ENCODE results near the gene PTPN23. TPM values are rescaled to one million over a fixed set of nuclear protein-coding genes. Genes with fewer than 3 reads are reported as not detected.
A peak's percentile ranks its signal among the peaks of the same experiment; 100 is the strongest.

The PTPN23 gene
- total and polyA plus RNA-seq, 9 of the 15 experiments (the other 6 are each of a cell fraction or from before 2014, with no cell fraction given) = 0.41 to 58.7 (median 7.2) TPM

GRCh38 chr3:47441796-47442551 is 61.2 kb downstream of the PTPN23 start (continued):
- TF ChIP-seq MLLT1 (IDR thresholded peaks at IDR 0.05) = no peak
- TF ChIP-seq MAFK (IDR thresholded peaks at IDR 0.05; ENCODE audit: low read length) = peak; percentile 46; the same call in 1 of the 2 replicates
- TF ChIP-seq ZNF23 (CRISPR knock-in tag; IDR thresholded peaks at IDR 0.05) = no peak

DNA sequence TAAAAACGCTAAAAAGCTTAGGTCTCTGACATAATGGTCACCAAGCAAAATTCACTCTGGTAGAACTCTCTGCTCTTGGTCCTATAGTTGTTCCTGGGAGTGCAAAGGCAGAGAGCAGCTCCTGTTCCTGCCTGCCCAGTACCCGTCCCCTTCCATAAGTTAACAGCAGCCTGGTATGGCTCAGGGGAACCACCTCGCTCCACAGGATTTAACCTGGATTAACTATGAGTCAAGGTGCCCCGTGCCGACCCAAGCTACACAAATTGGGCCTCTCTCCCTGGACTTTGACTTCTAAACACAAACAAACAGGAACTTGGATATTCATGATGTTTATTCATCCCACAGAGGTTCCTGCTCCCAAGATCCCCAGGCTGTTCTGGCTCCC is 62.8 kb downstream of the PTPN23 start:
- no peaks in the 10 kb centered on the region; the same call in 1 of the 2 replicates for H4K20me1 ChIP-seq (replicated peaks; ENCODE audit: control insufficient read depth, insufficient read depth, low read length)
- no peak overlapping the region for H2AFZ ChIP-seq (ENCODE audit: low read depth, low read length)
- no peaks in the 10 kb centered on the region for H3K27me3 ChIP-seq (ENCODE audit: control insufficient read depth in 2 of 2, insufficient read depth in 2 of 2, low read length in 2 of 2)
- POLR2A ChIA-PET = interaction anchor here (1.0 to 1.2 kb wide), 3 partner anchors 31 to 338 kb away, joined by 3 read pairs; partner anchors contain the start of gene SMARCC1
- no TSS peak for BruUV-seq (replicated peaks)
- H3K9me3 ChIP-seq (replicated peaks; ENCODE audit: control insufficient read depth, insufficient read depth, low read depth, low read length) = no peaks in the 10 kb centered on the region
- ATAC-seq (no peak), DNase-seq (ENCODE audit: extremely low read depth in 1 of 4, low spot score in 3 of 4) (peak in 1 of 4 experiments; percentile 4), FAIRE-seq (no peak)
- H3K4me1 ChIP-seq (replicated peaks in 1 of 2; ENCODE audit: control insufficient read depth in 2 of 2, insufficient read depth in 2 of 2, low read length in 2 of 2) = no peaks in the 10 kb centered on the region; a peak in 1 of 5 replicates
- H3K79me2 ChIP-seq (ENCODE audit: control insufficient read depth, insufficient read depth, low read length) = peaks cover 58% of the 10 kb centered on the region
- H3K4me2 ChIP-seq (ENCODE audit: insufficient read depth, low read length) = no peak overlapping the region
- no peak overlapping the region for H3K4me3 ChIP-seq
- H3K9me1 ChIP-seq (ENCODE audit: control insufficient read depth, insufficient read depth, low read length) = no peaks in the 10 kb centered on the region
- peak overlapping the region in 1 of 2 experiments; percentile 54; a peak in 1 of 4 replicates for H3K9ac ChIP-seq (ENCODE audit: insufficient read depth in 1 of 2, low read depth in 2 of 2, low read length in 2 of 2)
- peaks cover 46% of the 10 kb centered on the region for H3K36me3 ChIP-seq (ENCODE audit: control insufficient read depth, insufficient read depth, low read length)
- H3K27ac ChIP-seq (ENCODE audit: extremely low read depth, low read depth, low read length) = peak overlapping the region; percentile 16; the same call in 1 of the 3 replicates
- TF ChIP-seq PTTG1 (tag; IDR thresholded peaks at IDR 0.05; ENCODE audit: low read depth) (no peak), HNRNPH1 (optimal IDR thresholded peaks at IDR 0.05; ENCODE audit: low read depth, low read length) (no peak), ZNF175 (CRISPR knock-in tag; IDR thresholded peaks at IDR 0.05; ENCODE audit: low read depth) (no peak), ATF2 (CRISPR knock-in tag; IDR thresholded peaks at IDR 0.05) (no peak), ARNT (IDR thresholded peaks at IDR 0.05) (no peak), NR2C1 (IDR thresholded peaks at IDR 0.05) (no peak), NR2C1 (tag; IDR thresholded peaks at IDR 0.05) (no peak), HINFP (tag; conservative IDR thresholded peaks at IDR 0.05; ENCODE audit: low read depth) (no peak)
- intact Hi-C loops (cut with micrococcal nuclease) = no loop called here
- in situ Hi-C loops (cut with MboI) = no loop called here
- CTCF ChIA-PET (ENCODE audit: low intra/inter-chr PET ratio) = no interaction called here
- WGBS (ENCODE audit: insufficient coverage, low coverage, missing lambda C conversion rate) = 72% methylated on average over 5 of the region's 5 CpGs
